Mesenchymal stem cell (in vitro differentiated cells and primary cell): ENCODE data around the gene PHYHIPL.
A peak's percentile ranks its signal among the peaks of the same experiment; 100 is the strongest.

Experiments used
- DNase-seq: peaks from one replicate; pipeline ENCODE4 v3.0.0-alpha.2; 2013
- H2AFZ ChIP-seq: one replicate; pipeline ENCODE4 v1.6.1; 2013; ENCODE audit warnings: low read depth, mild to moderate bottlenecking, control low read depth, inconsistent platforms, low read length, moderate library complexity
- H2AK5ac ChIP-seq: 2 replicates; pipeline ENCODE4 v1.6.1; 2013; ENCODE audit warnings: low read length, moderate library complexity, mild to moderate bottlenecking, inconsistent platforms; ENCODE audit not compliant: severe bottlenecking
- H2BK120ac ChIP-seq: one replicate; pipeline ENCODE4 v1.6.1; 2013; ENCODE audit warnings: low read depth, mild to moderate bottlenecking, inconsistent platforms, low read length, moderate library complexity
- H2BK12ac ChIP-seq, 2 experiments: one replicate each; pipeline ENCODE4 v1.6.1; 2013; ENCODE audit warnings: inconsistent platforms in 2 of 2, low read length in 2 of 2, mild to moderate bottlenecking in 2 of 2, moderate library complexity in 2 of 2, control low read depth in 1 of 2
- H2BK15ac ChIP-seq: one replicate; pipeline ENCODE4 v1.6.1; 2013; ENCODE audit warnings: mild to moderate bottlenecking, low read depth, inconsistent platforms; ENCODE audit not compliant: poor library complexity, severe bottlenecking
- H2BK5ac ChIP-seq: 2 replicates; pipeline ENCODE4 v1.6.1; 2013; ENCODE audit warnings: low read depth, mild to moderate bottlenecking, low read length, control low read depth, inconsistent platforms; ENCODE audit not compliant: poor library complexity, severe bottlenecking
- H3K14ac ChIP-seq, 2 experiments: one replicate each; pipeline ENCODE4 v1.6.1; 2013; ENCODE audit warnings: inconsistent platforms in 2 of 2, low read length in 2 of 2, control low read depth in 1 of 2, mild to moderate bottlenecking in 1 of 2, moderate library complexity in 1 of 2
- H3K18ac ChIP-seq, 2 experiments: one replicate each; pipeline ENCODE4 v1.6.1; 2013; ENCODE audit warnings: inconsistent platforms in 2 of 2, low read length in 2 of 2, control low read depth in 1 of 2, low read depth in 1 of 2, mild to moderate bottlenecking in 1 of 2
- H3K23ac ChIP-seq, 2 experiments: one replicate each; pipeline ENCODE4 v1.6.1; 2013; ENCODE audit warnings: inconsistent platforms in 2 of 2, low read length in 2 of 2, mild to moderate bottlenecking in 2 of 2, moderate library complexity in 2 of 2, control low read depth in 1 of 2
- H3K27ac ChIP-seq: 2 replicates; pipeline ENCODE4 v1.5.1; 2013; ENCODE audit warnings: mild to moderate bottlenecking, moderate library complexity, low read length, control low read depth, inconsistent platforms; ENCODE audit not compliant: poor library complexity, severe bottlenecking
- H3K27me3 ChIP-seq, 2 experiments: 2 replicates each; pipeline versions ENCODE4 v1.6.1 to v1.7.0; 2013; ENCODE audit warnings: low read length in 2 of 2, mild to moderate bottlenecking in 2 of 2, moderate library complexity in 2 of 2, control low read depth in 1 of 2, inconsistent platforms in 1 of 2; ENCODE audit not compliant: control insufficient read depth in 1 of 2, insufficient read depth in 1 of 2
- H3K36me3 ChIP-seq, 2 experiments: 2 replicates each; pipeline versions ENCODE4 v1.6.1 to v1.7.0; 2013; ENCODE audit warnings: low read length in 2 of 2, control low read depth in 1 of 2, inconsistent platforms in 1 of 2, low read depth in 1 of 2, mild to moderate bottlenecking in 1 of 2; ENCODE audit not compliant: insufficient read depth in 2 of 2, control insufficient read depth in 1 of 2
- H3K4ac ChIP-seq, 2 experiments: one replicate each; pipeline ENCODE4 v1.6.1; 2013; ENCODE audit warnings: inconsistent platforms in 2 of 2, low read length in 2 of 2, mild to moderate bottlenecking in 2 of 2, moderate library complexity in 2 of 2, control low read depth in 1 of 2, low read depth in 1 of 2
- H3K4me1 ChIP-seq: 2 replicates; pipeline ENCODE4 v1.6.1; 2013; ENCODE audit warnings: low read depth, low read length, control low read depth; ENCODE audit not compliant: control insufficient read depth, insufficient read depth
- H3K4me2 ChIP-seq: 2 replicates; pipeline ENCODE4 v1.6.1; 2013; ENCODE audit warnings: low read length, mild to moderate bottlenecking, inconsistent platforms; ENCODE audit not compliant: poor library complexity, severe bottlenecking
- H3K4me3 ChIP-seq, 2 experiments: 2 replicates each; pipeline versions ENCODE4 v1.5.1 to v1.7.0; 2013; ENCODE audit warnings: low read length in 2 of 2, mild to moderate bottlenecking in 2 of 2, control low read depth in 1 of 2, low read depth in 1 of 2; ENCODE audit not compliant: insufficient read depth in 1 of 2
- H3K79me1 ChIP-seq: replicated peaks from 2 replicates; pipeline ENCODE4 v1.6.1; 2013; ENCODE audit warnings: mild to moderate bottlenecking, control low read depth, low read length, inconsistent platforms; ENCODE audit not compliant: poor library complexity, severe bottlenecking
- H3K9ac ChIP-seq: 2 replicates; pipeline ENCODE4 v1.7.0; 2013; ENCODE audit warnings: mild to moderate bottlenecking, low read length, moderate library complexity
- H3K9me3 ChIP-seq: 2 replicates; pipeline ENCODE4 v1.7.0; 2013; ENCODE audit warnings: mild to moderate bottlenecking, low read length; ENCODE audit not compliant: control insufficient read depth
- H4K8ac ChIP-seq: one replicate; pipeline ENCODE4 v1.6.1; 2013; ENCODE audit warnings: inconsistent platforms, mild to moderate bottlenecking, low read length, moderate library complexity
- H4K91ac ChIP-seq: one replicate; pipeline ENCODE4 v1.6.1; 2013; ENCODE audit warnings: mild to moderate bottlenecking, low read length, inconsistent platforms
- WGBS: methylation state at CpG from one replicate; pipeline ENCODE4 v1.1.7; 2013; ENCODE audit warnings: mixed read lengths; 5-methylcytosine and 5-hydroxymethylcytosine counted together

The PHYHIPL gene

GRCh38 chr10:59181668-59182067 is 5.2 kb downstream of the PHYHIPL start:
- no peak overlapping the region for H3K4ac ChIP-seq
- H3K4me1 ChIP-seq = peaks cover 5% of the 10 kb centered on the region
- no peak overlapping the region for H4K91ac ChIP-seq
- H3K9ac ChIP-seq = no peak overlapping the region
- no peak overlapping the region for H3K14ac ChIP-seq
- H3K27me3 ChIP-seq = peaks cover 5 to 9% of the 10 kb centered on the region in 2 experiments
- no peak overlapping the region for H3K27ac ChIP-seq
- H2AK5ac ChIP-seq = no peak overlapping the region
- H3K36me3 ChIP-seq = no peaks in the 10 kb centered on the region
- no peak overlapping the region for H2BK12ac ChIP-seq
- H3K23ac ChIP-seq = no peak overlapping the region
- no peak overlapping the region for H3K4me2 ChIP-seq
- no peak overlapping the region for H4K8ac ChIP-seq
- H2AFZ ChIP-seq = no peak overlapping the region
- 17% methylated on average over 1 of the region's 2 CpGs for WGBS
- no peak overlapping the region for H3K18ac ChIP-seq
- H3K79me1 ChIP-seq = no peaks in the 10 kb centered on the region
- H3K9me3 ChIP-seq = no peaks in the 10 kb centered on the region
- H3K4me3 ChIP-seq = no peak overlapping the region
- no peak overlapping the region for H2BK5ac ChIP-seq
- H2BK120ac ChIP-seq = no peak overlapping the region
- no peak overlapping the region for H2BK15ac ChIP-seq
- peak; percentile 54 for DNase-seq

- Histone ChIP-seq H2AK5ac (no peak overlapping the region), H3K9ac (no peak overlapping the region), H3K4me1 (no peaks in the 10 kb centered on the region), H3K27me3 (no peaks in the 10 kb centered on the region), H4K8ac (no peak overlapping the region), H3K14ac (no peak overlapping the region), H3K36me3 (no peaks in the 10 kb centered on the region), H2BK5ac (no peak overlapping the region), H3K27ac (no peak overlapping the region), H3K18ac (no peak overlapping the region), H2BK12ac (no peak overlapping the region), H4K91ac (no peak overlapping the region), H3K9me3 (no peaks in the 10 kb centered on the region), H3K4me3 (no peak overlapping the region), H2AFZ (no peak overlapping the region), H3K4me2 (no peak overlapping the region), H3K23ac (no peak overlapping the region), H2BK15ac (no peak overlapping the region), H3K4ac (no peak overlapping the region), H2BK120ac (no peak overlapping the region), H3K79me1 (no peaks in the 10 kb centered on the region)
- WGBS = no CpG with 5 or more reads among the region's 1 CpG
- no peak for DNase-seq
Observed at GRCh38 chr10:59190332-59190731, 13.9 kb downstream of the PHYHIPL start.

GRCh38 chr10:59206204-59206720 is 29.8 kb downstream of the PHYHIPL start:
- Histone ChIP-seq H3K27ac (no peak overlapping the region), H3K14ac (no peak overlapping the region), H4K91ac (no peak overlapping the region), H3K79me1 (no peaks in the 10 kb centered on the region), H3K9me3 (no peaks in the 10 kb centered on the region), H2BK15ac (no peak overlapping the region), H4K8ac (no peak overlapping the region), H3K18ac (no peak overlapping the region), H2BK120ac (no peak overlapping the region), H2BK5ac (no peak overlapping the region), H3K9ac (no peak overlapping the region), H3K23ac (no peak overlapping the region), H3K4me3 (no peak overlapping the region), H3K27me3 (no peaks in the 10 kb centered on the region), H2BK12ac (no peak overlapping the region), H3K4me1 (no peaks in the 10 kb centered on the region), H2AFZ (no peak overlapping the region), H2AK5ac (no peak overlapping the region), H3K36me3 (no peaks in the 10 kb centered on the region), H3K4ac (no peak overlapping the region), H3K4me2 (no peak overlapping the region)
- WGBS = 68% methylated on average over 5 of the region's 5 CpGs
- no peak for DNase-seq

- Histone ChIP-seq H3K4me3 (no peak overlapping the region), H2BK120ac (no peak overlapping the region), H2BK15ac (no peak overlapping the region), H4K8ac (no peak overlapping the region), H2AK5ac (no peak overlapping the region), H3K9me3 (no peaks in the 10 kb centered on the region), H2AFZ (no peak overlapping the region), H3K27me3 (peaks cover 0 to 5% of the 10 kb centered on the region in 2 experiments), H4K91ac (no peak overlapping the region), H3K4ac (no peak overlapping the region), H3K36me3 (no peaks in the 10 kb centered on the region), H3K23ac (no peak overlapping the region), H3K9ac (no peak overlapping the region), H3K4me2 (no peak overlapping the region), H2BK12ac (no peak overlapping the region), H3K14ac (no peak overlapping the region), H3K18ac (no peak overlapping the region), H3K27ac (no peak overlapping the region), H3K4me1 (no peaks in the 10 kb centered on the region), H3K79me1 (no peaks in the 10 kb centered on the region), H2BK5ac (no peak overlapping the region)
- no peak for DNase-seq
- WGBS = 100% methylated on average over 1 of the region's 2 CpGs
Observed at GRCh38 chr10:59212301-59212798, 35.9 kb downstream of the PHYHIPL start.
